Loucy (cell line): ENCODE results near the gene KCNN3.

Experiments
- CTCF ChIP-seq: fragments of 200-600 bp; sonication (generic); conservative IDR thresholded peaks from 2 replicates; pipeline ENCODE4 v1.5.1; 2014; ENCODE audit warnings: mild to moderate bottlenecking, antibody characterized with exemption, low read length
- EZH2phosphoT487 ChIP-seq: fragments of 200-600 bp; IDR thresholded peaks from 2 replicates; pipeline ENCODE4 v1.6.1; 2018; ENCODE audit warnings: antibody characterized with exemption, mild to moderate bottlenecking, moderate library complexity, borderline replicate concordance

GRCh38 chr1:154818911-154819310 lies 51.2 kb downstream of the KCNN3 start:
- TF ChIP-seq CTCF, result no peak
- no peak for TF ChIP-seq EZH2phosphoT487
